ENCODE results near the gene DGUOK.

DGUOK gene

GRCh38 chr2:73989972-73990371 lies 63.3 kb downstream of the DGUOK start:
- TF ChIP-seq CTCF (conservative IDR thresholded peaks at IDR 0.05) (no peak), ZFX (IDR thresholded peaks at IDR 0.05) (no peak)
- no peak overlapping the region for H3K27ac ChIP-seq

GRCh38 chr2:73990531-73990930 lies 63.9 kb downstream of the DGUOK start:
- TF ChIP-seq ZFX (IDR thresholded peaks at IDR 0.05) (no peak), CTCF (conservative IDR thresholded peaks at IDR 0.05) (no peak)
- H3K27ac ChIP-seq = no peak overlapping the region

GRCh38 chr2:73992036-73992435 lies 65.4 kb downstream of the DGUOK start:
- TF ChIP-seq CTCF (conservative IDR thresholded peaks at IDR 0.05) (no peak), ZFX (IDR thresholded peaks at IDR 0.05) (no peak)
- H3K27ac ChIP-seq = no peak overlapping the region

GRCh38 chr2:73993376-73993775 lies 66.7 kb downstream of the DGUOK start:
- TF ChIP-seq ZFX (IDR thresholded peaks at IDR 0.05) (no peak), CTCF (conservative IDR thresholded peaks at IDR 0.05) (no peak)
- no peak overlapping the region for H3K27ac ChIP-seq

GRCh38 chr2:73993778-73994177 lies 67.1 kb downstream of the DGUOK start:
- no peak for TF ChIP-seq CTCF (conservative IDR thresholded peaks at IDR 0.05)
- TF ChIP-seq ZFX (IDR thresholded peaks at IDR 0.05) = no peak
- no peak overlapping the region for H3K27ac ChIP-seq

- no peak overlapping the region for H3K27ac ChIP-seq
- TF ChIP-seq CTCF (conservative IDR thresholded peaks at IDR 0.05) (no peak), ZFX (IDR thresholded peaks at IDR 0.05) (no peak)
These were observed 67.6 kb downstream of the DGUOK start for GRCh38 chr2:73994178-73994831.

- no peak overlapping the region for H3K27ac ChIP-seq
- TF ChIP-seq ZFX (IDR thresholded peaks at IDR 0.05) (no peak), CTCF (conservative IDR thresholded peaks at IDR 0.05) (no peak)
These were observed 69.1 kb downstream of the DGUOK start for GRCh38 chr2:73995810-73996209.
